DND-41 (cell line): ENCODE data around the gene EFHC1.

Experiments
- EZH2 ChIP-seq: IDR thresholded peaks from 3 replicates; pipeline ENCODE4 v1.6.1; 2012; ENCODE audit warnings: borderline replicate concordance, low read depth, mild to moderate bottlenecking, moderate library complexity, low read length, inconsistent platforms; ENCODE audit not compliant: severe bottlenecking
- TF ChIP-seq, protein P1 (sequence below): IDR thresholded peaks from 2 replicates; pipeline ENCODE4 v1.5.1; 2012; ENCODE audit warnings: borderline replicate concordance, low read length, moderate library complexity, mild to moderate bottlenecking; ENCODE audit not compliant: poor library complexity, severe bottlenecking; ENCODE audit errors: extremely low read depth

DNA sequence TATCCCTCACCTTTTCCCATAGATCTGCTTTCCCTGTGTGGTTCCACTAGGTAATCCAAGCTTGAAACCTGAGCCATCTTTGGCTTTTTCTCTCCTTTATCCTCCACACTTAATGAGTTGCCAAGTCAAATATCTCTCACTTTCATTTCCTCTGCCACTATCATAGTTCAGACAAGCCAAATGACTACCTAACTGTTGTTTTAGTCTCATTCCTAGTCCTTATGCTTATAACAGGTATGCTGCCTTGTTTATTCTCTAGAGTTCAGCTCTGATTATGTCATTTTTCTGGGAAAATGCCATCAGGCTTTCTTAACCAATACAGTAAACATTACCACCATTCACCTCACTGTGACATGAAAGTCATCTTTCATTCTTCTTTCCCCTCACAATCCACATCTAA is 6.5 kb downstream of the EFHC1 start:
- no peak for TF ChIP-seq EZH2
- TF ChIP-seq, protein P1, sequence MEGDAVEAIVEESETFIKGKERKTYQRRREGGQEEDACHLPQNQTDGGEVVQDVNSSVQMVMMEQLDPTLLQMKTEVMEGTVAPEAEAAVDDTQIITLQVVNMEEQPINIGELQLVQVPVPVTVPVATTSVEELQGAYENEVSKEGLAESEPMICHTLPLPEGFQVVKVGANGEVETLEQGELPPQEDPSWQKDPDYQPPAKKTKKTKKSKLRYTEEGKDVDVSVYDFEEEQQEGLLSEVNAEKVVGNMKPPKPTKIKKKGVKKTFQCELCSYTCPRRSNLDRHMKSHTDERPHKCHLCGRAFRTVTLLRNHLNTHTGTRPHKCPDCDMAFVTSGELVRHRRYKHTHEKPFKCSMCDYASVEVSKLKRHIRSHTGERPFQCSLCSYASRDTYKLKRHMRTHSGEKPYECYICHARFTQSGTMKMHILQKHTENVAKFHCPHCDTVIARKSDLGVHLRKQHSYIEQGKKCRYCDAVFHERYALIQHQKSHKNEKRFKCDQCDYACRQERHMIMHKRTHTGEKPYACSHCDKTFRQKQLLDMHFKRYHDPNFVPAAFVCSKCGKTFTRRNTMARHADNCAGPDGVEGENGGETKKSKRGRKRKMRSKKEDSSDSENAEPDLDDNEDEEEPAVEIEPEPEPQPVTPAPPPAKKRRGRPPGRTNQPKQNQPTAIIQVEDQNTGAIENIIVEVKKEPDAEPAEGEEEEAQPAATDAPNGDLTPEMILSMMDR, result no peak
